Lower lobe of right lung (tissue), 2 donors: ENCODE measurements around the gene ASB6. TPM values are rescaled to one million over a fixed set of nuclear protein-coding genes. Genes with fewer than 3 reads are reported as not detected.

Experiments
- ATAC-seq, 2 donors: fragments of 200-7000 bp; cut with Tn5 transposase; one replicate each; pipeline ENCODE4 v1.9.1; 2020 to 2022; ENCODE audit warnings: mild to moderate bottlenecking in 2 of 2, moderate library complexity in 2 of 2
- DNase-seq: peaks from one replicate; pipeline ENCODE4 v3.0.0-alpha.2; 2020
- H3K27ac ChIP-seq: fragments of 200-600 bp; one replicate; pipeline ENCODE4 v1.8.0; 2022
- H3K27me3 ChIP-seq: fragments of 200-600 bp; one replicate; pipeline ENCODE4 v1.8.0; 2022; ENCODE audit warnings: low read depth
- H3K36me3 ChIP-seq: fragments of 200-600 bp; one replicate; pipeline ENCODE4 v1.8.0; 2022; ENCODE audit warnings: mild to moderate bottlenecking
- H3K4me1 ChIP-seq: fragments of 200-600 bp; one replicate; pipeline ENCODE4 v1.8.0; 2022
- H3K4me3 ChIP-seq: fragments of 200-600 bp; one replicate; pipeline ENCODE4 v1.8.0; 2022; ENCODE audit warnings: mild to moderate bottlenecking
- H3K9me3 ChIP-seq: fragments of 200-600 bp; one replicate; pipeline ENCODE4 v1.8.0; 2022
- intact Hi-C: fragments of 100-400 bp; cut with DNase I; formaldehyde crosslinking; loops from one replicate; pipeline ENCODE4 v1.11.0; 2022
- total RNA-seq: library from RNA; stranded (reverse); fragmentation: NEBNext Ultra II Directional; extraction: Animal tissue kit (Norgen Biotek cat#: 25700); gene quantifications from one replicate; pipeline ENCODE4 v1.2.1, GENCODE V29; 2021
- TF ChIP-seq, protein P1 (sequence below): fragments of 200-600 bp; IDR thresholded peaks from one replicate; pipeline ENCODE4 v1.8.0; 2022; ENCODE audit warnings: antibody characterized with exemption, mild to moderate bottlenecking
- donor health status: DM: no; HTN: yes; CAD: no; lungs with severe emphysema.

Gene ASB6
- total RNA-seq, 1 donor from 2014 or later = 14.6 TPM

DNA sequence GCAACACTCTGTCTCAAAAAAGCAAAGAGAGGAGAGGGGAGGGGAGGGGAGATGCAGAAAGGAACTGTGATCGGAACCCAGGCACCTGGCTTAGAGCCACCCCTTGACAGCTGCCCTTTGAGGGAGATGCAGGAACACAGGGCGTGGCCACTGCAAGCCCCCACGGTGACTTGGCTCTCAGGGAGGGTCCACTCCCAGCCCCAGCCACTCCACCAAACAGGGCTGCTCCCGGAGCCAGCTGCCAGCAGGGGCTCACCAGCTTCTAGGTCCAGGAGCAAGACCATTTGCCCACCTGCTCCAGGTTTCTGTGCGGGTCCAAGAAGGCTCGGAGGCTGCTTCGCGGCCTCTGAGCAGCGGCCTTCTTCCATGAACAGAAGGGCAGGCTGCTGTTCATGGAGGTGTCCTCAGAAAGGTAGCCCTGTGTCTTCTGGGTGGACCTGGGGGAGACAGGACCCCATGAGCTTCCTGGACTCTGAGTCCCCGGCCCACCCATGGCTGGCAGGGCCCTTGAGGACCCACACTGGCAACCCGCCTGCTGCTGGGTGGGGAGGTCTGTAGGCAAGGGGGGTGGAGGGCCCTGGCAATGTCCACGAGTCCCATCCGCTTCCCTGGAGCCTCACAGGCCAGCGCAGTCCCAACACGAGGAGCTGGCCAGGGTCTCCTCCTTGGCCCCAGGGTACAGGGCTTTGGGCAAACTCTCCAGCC, 29.0 kb downstream of the ASB6 start:
- DNase-seq = no peak
- H3K4me3 ChIP-seq = no peak overlapping the region
- ATAC-seq = no peak
- H3K4me1 ChIP-seq = peaks cover 30% of the 10 kb centered on the region
- TF ChIP-seq, protein P1, sequence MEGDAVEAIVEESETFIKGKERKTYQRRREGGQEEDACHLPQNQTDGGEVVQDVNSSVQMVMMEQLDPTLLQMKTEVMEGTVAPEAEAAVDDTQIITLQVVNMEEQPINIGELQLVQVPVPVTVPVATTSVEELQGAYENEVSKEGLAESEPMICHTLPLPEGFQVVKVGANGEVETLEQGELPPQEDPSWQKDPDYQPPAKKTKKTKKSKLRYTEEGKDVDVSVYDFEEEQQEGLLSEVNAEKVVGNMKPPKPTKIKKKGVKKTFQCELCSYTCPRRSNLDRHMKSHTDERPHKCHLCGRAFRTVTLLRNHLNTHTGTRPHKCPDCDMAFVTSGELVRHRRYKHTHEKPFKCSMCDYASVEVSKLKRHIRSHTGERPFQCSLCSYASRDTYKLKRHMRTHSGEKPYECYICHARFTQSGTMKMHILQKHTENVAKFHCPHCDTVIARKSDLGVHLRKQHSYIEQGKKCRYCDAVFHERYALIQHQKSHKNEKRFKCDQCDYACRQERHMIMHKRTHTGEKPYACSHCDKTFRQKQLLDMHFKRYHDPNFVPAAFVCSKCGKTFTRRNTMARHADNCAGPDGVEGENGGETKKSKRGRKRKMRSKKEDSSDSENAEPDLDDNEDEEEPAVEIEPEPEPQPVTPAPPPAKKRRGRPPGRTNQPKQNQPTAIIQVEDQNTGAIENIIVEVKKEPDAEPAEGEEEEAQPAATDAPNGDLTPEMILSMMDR = no peak
- H3K36me3 ChIP-seq = no peaks in the 10 kb centered on the region
- H3K27me3 ChIP-seq = peaks cover 8% of the 10 kb centered on the region
- no peak overlapping the region for H3K27ac ChIP-seq
- H3K9me3 ChIP-seq = no peaks in the 10 kb centered on the region
- intact Hi-C loops = loop anchor here (10.0 kb wide), 1 partner anchor 478 kb away; no protein-coding TSS in a partner anchor

DNA sequence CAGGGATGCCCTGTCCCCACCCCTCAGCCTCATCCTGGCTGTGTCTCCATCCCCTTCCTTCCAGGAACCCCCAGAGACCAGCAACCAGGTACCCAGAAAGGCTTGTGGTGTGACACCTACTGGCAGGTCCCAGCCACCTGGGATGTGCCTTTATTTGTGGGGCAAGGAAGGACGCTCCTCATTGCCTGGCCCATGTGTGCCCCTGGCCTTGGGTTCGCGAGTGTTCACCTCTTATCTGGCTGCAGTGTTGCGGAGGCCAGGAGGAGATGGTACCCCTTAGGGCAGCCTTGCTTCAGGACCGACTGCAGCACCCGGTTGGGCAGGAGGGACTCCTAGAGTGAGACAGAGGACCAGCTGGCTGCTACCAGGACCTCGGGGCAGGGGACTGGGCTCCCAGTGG, 29.8 kb downstream of the ASB6 start:
- Histone ChIP-seq H3K27me3 (peaks cover 8% of the 10 kb centered on the region), H3K4me3 (no peak overlapping the region), H3K9me3 (no peaks in the 10 kb centered on the region), H3K36me3 (no peaks in the 10 kb centered on the region), H3K4me1 (peaks cover 35% of the 10 kb centered on the region), H3K27ac (no peak overlapping the region)
- TF ChIP-seq, protein P1 = no peak
- ATAC-seq (no peak), DNase-seq (no peak)
- intact Hi-C loops = loop anchor here (10.0 kb wide), 1 partner anchor 477 kb away; no protein-coding TSS in a partner anchor

- intact Hi-C loops = loop anchor here (10.0 kb wide), 1 partner anchor 477 kb away; no protein-coding TSS in a partner anchor
- ATAC-seq = no peak
- peak overlapping the region; percentile 82 for H3K27ac ChIP-seq
Observed at GRCh38 chr9:129611307-129611800, 30.6 kb downstream of the ASB6 start.

DNA sequence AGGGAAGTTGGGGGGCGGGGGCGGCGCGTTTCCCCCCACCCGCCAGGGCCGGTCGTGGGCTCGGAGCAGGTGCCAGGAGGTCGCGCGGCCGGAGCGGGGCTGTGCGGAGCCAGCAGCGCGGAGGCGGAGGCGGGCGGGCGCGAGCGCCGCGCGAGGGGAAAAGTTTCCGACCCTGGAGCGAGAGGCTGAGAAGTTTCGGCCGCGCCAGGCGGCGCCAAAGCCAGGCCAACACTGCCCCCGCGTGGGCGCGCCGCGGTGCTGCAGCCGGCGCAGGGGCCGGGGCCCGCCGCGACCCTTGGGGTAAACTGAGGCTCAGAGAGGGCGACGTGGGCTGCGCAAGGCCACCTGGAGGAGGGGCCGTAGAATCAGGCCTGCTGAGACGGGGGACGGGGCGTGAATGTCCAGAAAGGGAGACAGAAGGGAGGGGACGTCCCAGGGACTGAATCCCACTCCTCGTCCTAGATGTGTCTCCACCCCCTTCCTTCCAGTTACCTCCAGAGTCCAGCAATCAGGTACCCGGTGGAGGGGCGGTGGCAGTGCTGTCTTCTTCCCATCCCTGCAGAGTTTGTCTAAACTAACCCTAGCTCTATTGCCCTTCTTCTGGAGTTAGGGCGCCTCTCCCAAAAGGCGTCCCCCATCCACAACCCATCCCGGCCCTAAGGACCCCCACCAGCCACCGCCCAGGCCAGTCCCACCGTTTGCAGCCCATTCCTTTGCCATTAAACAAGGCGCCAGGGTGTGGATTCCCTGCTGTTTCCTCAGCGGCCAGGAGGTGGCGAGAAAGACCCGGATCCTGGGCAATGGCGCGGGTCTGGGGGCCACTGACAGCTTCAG, 31.3 kb downstream of the ASB6 start:
- Histone ChIP-seq H3K9me3 (no peaks in the 10 kb centered on the region), H3K4me3 (peak overlapping the region; percentile 62), H3K27ac (peak overlapping the region; percentile 82), H3K36me3 (no peaks in the 10 kb centered on the region), H3K4me1 (peaks cover 35% of the 10 kb centered on the region), H3K27me3 (peaks cover 8% of the 10 kb centered on the region)
- DNase-seq = peak; percentile 82
- TF ChIP-seq, protein P1 = peak; percentile 91
- intact Hi-C loops = loop anchor here (10.0 kb wide), 1 partner anchor 476 kb away; no protein-coding TSS in a partner anchor
- ATAC-seq = peak; percentile 76 to 79

More at GRCh38 chr9:129611307-129611800, 30.6 kb downstream of the ASB6 start:
- TF ChIP-seq, protein P1 = no peak
- no peaks in the 10 kb centered on the region for H3K9me3 ChIP-seq
- H3K4me1 ChIP-seq = peaks cover 35% of the 10 kb centered on the region
- DNase-seq = no peak
- peaks cover 8% of the 10 kb centered on the region for H3K27me3 ChIP-seq
- H3K4me3 ChIP-seq = peak overlapping the region; percentile 62
- H3K36me3 ChIP-seq = no peaks in the 10 kb centered on the region

DNA sequence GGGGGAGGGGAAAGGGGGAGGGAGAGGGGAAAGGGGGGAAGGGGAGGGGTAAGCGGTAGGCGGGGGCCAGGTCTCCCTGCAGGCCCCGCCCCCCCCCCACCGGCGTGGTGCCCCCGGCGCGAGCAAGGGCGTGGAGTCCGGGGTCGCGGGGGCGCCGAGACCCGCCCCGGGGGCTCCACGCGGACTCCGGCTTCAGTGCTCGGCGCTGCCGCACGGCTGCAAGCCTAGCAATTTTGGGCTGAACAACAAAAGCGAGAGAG, 31.8 kb downstream of the ASB6 start:
- intact Hi-C loops = loop anchor here (10.0 kb wide), 1 partner anchor 475 kb away; no protein-coding TSS in a partner anchor
- Histone ChIP-seq H3K27ac (peak overlapping the region; percentile 82), H3K9me3 (no peaks in the 10 kb centered on the region), H3K27me3 (peaks cover 8% of the 10 kb centered on the region), H3K4me3 (peak overlapping the region; percentile 62), H3K36me3 (no peaks in the 10 kb centered on the region), H3K4me1 (peaks cover 35% of the 10 kb centered on the region)
- ATAC-seq (no peak), DNase-seq (no peak)
- TF ChIP-seq, protein P1 = no peak
